ENCODE results near the gene STK32C.

STK32C gene

DNA sequence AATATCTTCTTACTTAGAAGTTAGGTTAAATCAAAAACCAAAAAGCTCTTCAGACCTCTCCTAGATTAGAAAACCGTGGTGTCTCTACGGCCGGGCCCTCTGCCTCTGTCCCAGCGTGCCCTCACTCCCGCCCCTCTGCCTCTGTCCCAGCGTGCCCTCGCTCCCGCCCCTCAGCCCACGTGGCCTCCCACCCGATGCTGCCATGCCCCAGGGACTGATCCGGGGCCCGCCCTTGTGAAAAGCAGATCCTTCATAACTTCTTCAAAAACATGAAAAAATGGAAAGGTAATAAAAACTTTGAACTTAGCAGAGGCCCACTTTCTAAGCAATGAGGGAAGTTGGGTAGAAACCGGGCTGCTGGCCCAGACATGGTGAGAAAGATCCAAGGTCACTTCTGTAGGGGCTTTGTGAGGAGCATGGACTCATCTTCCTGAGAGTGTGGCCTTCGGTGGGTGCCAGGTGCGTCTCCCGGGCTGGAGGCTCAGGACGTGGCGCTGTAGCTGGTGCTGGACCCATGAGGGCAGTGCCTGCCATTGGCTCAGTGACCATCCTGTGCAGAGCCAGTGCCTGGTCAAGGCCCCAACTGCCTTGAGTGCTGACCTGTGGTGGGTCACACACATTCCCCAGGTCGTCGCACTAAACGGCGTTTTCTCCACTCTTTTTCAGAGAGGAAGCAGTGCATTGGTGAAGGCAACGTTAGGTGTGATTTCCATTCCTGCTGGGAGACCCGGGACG, 125.9 kb downstream of the STK32C start:
- DNase-seq (ENCODE audit: low read depth) = no peak

DNA sequence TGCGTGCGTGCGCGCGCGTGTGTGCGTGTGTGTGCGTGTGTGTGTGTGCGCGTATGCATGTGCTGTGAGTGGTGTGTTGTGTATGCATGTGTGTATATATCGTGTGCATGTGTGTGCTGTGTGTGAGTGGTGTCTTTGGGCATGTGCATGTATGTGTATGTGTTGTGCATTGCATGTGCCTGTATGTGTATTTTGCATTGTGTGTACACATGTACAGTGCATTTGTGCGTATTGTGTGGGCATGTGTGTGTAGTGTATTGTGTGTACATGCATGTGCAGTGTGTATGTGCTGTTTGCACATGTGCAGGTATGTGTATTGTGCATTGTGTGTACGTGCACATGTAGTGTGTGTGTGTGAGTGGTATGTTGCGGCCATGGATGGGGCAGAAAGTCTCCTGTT, 127.0 kb downstream of the STK32C start:
- no peak for DNase-seq (ENCODE audit: low read depth)

DNA sequence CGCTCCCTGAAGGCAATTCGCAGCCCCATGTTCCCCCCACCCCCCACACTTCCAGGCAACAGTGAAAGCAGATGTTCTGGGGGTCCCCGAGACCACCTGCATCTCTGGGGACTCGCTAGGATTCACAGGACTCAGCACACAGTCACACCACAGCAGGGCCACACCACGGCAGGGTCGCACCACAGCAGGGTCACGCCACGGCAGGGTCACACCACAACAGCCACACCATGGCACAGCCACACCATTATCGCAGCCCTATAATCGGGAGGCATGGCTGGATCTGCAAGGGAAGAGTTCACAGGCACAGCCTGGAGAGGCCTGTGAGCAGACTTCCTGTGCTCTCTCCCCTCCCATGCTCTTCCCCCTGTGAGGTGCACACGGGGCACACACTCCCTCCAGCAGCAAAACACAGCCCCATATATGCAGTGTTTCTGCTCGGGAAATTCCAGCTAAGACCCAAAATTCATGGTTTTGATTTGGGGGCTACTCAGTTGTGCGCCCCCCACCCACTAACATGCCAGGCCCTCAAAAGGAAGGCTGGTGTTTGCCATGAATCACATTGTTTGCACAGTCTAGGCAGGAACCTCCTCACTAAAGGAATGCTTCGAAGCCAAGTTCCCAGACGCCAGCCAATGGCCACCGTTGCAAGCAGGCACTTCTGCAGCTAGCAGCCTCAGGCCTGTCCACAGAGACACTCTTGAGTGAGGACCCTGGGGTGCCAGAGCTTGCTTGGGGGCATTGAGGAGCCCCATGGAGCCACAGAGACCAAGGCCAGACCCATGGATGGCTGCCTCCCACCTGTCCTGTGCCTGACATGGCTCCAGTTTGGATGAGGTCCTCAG, 128.0 kb downstream of the STK32C start:
- no peak for DNase-seq (ENCODE audit: low read depth)

DNA sequence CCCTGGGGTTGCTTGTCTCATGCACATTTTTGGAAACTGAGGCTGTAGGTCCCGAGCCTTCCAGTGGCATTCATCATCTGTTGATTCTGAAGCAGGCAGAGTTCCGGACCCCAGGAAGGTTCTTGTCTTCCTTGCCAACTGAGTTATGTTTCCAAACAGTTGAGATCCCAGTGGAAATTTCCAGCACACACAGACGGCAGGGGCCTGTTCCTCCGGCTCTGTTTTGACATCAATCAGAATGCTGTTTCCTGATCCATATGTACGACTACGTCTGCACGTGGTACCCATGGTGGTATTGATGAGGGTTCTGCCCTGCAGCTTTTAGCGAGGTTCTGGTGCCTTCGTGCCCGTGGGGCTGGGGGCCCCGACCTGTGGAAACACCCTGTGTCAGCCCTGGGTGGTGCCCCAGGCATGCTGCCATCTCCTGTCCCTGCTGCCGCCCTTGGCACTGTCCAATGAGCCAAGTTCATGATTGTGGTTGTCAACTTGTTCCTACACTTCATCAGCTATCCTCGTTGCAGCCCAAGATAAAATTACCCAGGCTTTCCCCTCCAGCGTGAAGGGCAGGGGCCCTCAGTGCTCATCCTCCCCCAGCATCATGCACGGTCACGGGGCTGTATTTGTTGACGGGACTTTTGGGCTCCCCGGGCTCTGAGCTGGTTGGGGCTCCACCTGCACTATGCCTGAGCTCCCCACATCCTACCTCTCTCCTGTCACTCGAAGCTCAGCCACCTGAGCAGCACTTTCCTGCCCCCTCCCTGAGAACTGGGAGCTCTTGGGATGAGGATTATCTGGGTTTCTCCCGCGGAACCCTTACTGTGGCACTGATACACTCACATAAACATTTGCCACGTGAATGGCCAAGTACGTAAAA, 128.8 kb downstream of the STK32C start:
- no peak for DNase-seq (ENCODE audit: low read depth)

DNA sequence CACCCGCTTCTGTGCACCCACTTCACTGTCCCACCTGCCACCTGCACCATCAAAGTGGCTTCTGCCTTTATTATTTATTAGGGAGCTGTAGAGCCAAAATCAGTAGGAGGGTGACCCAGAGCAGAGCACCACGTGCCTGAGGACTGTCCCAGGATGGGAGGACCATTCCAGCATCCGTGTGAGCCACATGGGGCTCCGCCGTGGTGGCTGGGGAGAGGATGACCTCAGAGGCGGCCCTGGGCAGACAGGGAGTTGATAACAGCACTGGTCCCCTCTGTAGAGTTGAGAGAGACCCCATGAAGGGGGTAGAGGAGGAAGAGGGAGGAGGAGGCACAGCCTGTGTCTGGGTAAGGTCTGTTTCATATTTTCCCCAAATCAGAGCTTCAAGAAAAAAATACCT, 129.7 kb downstream of the STK32C start:
- no peak for DNase-seq (ENCODE audit: low read depth)

DNA sequence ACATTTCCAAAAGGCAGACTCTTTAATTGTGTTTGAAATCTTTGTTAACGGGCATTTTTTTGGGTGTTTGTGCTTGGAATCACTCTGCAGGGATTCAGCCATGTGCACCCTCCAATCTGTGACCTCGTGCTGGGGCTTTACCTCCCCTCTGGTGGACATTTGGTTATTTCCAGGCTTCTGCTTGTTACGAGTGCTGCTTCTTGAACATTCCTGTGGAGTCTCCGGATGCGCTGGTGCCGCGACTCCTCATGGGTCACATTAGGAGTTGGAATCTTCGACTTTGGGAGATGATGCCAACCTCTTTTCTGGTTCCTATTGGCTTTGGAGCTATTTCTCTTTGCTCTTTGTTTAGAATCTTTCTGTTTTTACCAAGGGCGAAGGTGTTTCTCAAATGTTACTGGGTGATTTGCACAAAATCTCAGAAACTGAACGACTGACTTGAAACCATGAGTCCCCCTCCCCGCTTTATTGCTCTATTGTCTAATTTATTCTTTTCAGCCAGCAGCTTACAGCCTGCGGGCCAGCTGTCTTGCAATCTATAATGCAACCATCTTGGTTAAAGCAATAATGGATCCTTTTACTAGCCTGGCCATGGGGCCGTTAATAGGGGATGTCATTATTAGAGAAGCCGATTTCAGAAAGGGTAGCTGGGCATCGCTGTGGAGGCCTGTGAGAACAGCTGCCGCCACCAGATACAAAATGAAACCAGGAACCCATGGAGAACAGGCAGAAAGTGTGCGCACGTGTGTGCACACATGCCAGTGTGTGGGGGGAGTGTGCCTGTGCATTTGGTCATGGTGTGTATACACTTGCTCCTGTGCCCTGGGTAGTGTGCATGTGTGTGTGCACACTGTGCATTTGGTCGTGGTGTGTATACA, 130.9 kb downstream of the STK32C start:
- no peak for DNase-seq (ENCODE audit: low read depth)

DNA sequence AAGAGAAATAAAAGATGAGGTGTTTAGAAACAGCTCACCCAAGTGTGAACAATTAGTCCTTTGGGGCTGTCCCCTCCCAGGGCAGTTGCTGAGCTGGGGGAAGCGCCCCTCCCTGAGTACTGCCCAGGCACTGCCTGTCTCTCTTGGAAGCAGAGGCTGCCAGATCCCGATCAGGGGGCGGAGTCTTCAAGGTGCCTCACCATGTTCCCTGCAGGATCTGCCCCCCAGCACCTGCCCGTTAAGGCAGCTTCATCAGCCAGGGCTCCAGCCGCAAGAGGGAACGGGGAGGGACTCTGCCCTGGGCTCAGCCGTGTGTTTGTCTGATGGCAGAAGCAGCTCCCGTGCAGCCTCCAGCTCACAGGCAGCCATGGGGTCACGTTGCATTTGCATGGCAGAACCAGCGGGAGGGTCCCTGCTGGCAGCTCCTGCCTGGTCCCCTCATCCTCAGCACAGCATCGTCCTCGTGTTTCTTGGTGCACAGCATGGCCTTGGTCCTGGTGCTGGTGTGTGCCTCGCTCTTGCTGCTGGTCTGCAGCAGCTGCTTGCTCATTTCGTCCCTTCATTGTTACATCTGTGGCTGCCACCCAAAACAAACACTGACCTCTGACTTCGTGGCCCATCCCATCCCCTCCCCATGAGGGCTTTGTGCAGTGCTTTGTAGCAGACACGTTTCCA, 131.7 kb downstream of the STK32C start:
- DNase-seq (ENCODE audit: low read depth) = no peak

DNA sequence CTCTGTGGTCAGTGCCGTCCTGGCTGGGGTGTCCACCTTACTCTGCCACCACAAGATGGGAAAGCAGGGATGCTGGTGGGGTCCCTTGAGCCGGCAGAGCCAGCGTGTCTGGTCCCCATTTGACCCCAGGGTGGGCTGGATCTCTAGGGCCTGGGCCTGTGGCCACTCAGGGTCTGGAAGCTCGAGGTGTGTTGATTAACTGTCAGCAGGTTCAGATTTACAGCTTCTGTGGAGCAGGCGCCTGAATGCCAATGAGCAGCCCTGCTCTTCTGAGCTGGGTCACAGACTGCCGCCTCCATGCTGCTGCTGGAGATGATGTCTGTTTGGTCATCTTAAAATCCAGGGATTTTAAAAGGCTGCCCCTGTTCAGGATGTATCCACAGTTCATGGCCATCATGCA, 132.3 kb downstream of the STK32C start:
- DNase-seq (ENCODE audit: low read depth) = no peak

DNA sequence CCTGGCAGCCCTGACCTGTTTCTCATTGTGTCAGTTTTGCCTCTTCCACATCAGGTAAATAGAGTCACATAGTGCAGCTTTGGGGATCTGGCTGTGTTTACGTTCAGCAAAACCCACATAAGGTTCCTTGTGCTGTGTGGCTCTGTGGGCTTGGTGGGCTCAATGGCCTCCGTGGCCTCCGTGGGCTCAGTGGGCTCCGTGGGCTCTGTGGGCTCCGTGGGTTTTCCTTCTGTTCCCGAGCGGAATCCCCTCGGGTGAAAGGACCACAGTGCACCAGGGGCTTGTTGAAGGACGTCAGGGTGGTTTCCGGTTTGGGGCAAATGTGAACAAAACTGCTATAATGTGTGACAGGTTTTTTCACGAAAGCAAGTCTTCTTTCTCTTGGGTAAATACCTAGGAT, 133.5 kb downstream of the STK32C start:
- DNase-seq (ENCODE audit: low read depth) = no peak

DNA sequence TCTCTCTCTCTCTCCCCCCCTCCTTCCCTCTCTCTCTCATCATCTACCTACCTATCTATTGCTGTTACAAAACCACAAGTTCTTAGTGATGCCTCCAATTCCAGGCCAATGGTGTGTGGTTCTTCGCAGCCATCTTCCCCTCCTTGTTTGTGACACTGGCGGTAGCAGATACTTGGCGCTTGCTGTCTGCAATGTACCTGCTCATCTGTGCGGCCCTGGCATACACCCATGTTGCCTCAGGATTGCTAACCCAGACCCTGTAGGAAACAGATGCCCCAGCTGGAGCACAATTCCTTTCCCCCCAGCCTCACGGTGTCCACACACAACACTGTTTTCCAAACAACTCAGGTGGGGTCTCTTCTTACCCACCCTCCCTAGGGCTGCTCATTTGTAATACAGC, 134.6 kb downstream of the STK32C start:
- DNase-seq (ENCODE audit: low read depth) = no peak

DNA sequence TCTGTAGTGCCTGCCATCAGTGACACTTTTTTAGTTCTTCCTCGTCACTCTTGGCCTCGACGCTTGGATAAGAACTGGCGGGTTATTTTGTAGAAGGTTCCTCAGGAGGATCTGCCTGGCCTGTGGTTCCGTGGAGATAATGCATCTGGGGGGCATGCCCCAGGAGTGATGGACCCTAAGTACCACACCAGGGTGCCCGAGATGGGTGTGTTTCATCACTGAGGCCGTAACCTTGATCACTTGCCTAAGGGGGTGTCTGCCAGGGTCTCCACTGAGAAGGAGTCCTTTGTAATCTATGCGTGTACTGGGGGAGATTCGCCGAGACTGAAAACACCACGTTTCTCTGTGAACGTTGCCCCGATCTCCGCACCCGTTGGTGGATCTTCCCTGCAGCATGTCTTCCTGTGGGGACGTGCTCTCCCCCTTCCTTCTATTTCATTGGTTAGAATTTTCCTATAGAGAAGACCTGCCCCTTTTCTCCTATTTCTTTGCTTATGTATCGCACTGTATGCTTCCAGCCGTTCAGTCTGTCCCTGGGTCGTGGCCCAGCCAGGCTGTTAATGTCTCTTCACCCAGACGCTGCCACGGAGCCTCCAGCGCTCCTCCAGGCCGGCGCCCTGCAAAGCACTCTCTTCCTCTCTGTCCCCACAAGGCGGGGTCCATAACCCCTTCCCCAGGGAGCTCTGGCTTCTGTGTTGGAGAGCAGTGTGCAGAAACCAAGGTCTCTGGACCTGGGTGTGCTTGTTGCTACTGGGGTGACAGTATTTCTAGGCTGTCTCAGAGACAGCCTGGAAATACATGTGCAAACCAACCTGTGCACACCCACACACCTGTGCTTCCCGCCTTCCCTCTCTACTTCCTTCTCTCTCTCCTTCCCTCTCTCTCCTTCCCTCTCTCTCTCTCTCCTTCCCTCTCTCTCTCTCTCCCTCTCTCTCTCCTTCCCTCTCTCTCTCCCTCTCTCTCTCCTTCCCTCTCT, 135.4 kb downstream of the STK32C start:
- no peak for DNase-seq (ENCODE audit: low read depth)

DNA sequence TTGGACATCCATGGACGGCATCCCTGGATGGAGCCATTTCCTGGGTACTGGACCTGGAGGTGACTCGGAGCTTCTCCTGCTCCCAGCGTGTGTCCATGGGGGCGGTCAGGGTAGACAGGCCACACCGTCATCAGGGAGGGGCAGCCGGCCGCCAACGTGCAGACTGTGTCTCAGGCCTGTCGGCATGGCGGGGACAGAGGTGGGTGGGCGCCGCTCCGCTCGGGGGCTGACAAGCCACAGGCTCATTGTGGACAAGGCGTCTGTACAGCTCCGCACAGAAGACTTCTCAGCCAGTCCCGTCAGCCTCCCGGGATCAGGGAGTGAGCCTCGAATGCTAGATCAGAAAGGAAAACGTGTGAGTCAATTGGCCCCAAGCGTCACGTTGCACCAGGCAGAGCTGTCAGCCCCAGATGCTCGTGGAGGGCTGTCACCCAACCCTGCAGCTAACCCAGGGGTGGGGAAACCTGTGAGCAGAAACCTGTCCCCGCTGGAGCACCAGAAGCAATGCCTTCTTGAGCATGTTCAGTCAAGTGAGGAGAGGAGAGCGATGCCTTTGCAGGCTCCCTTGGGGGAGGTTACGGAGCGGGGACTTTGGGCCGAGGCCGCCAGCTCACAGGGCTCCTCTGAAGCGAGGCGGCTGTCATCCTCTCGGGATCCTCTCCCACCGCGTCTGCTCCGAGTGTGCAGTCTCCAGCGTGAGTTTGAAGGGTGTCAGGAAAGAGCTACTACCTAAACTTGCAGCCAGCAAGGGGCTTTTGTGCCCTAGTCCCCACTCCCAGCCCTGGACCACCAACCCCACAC, 137.0 kb downstream of the STK32C start:
- no peak for DNase-seq (ENCODE audit: low read depth)

DNA sequence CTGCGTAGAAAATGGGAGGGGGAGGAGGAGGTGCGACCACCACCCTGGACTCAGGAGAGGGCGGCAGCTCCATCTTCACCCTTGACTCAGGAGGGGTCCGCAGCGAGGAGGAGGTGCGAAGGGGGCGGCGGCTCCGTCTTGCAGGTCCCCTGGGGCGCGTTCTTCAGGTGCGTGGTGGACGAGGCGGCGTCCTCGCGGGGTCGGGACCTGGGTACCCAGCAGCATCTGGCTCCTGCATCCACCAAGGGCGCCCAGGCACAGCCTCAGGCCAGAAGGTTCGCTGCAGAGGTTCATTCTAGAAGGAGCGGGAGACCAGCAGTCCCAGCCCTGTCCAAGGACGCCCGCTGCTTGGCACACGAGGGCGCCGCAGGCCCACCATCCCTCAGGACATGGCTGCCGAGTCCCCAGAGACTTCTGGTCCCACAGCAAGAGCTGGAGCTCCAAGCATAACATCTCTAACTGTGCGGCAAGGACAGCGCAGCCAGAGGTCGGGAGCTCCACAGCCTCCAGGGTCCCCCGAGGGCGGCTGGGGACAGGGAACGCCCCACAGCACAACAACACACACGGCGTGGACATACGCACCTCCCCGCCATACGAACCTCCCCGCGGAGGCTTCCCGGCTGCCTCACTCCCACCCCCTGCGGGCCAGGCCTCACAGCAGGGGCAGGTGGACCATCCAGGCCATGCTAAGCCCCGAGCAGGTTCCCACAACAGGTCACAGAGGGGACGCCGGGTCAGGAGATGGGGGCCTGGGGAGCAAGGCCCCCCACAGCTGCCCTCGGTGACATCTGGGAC, 137.8 kb downstream of the STK32C start:
- no peak for DNase-seq (ENCODE audit: low read depth)

DNA sequence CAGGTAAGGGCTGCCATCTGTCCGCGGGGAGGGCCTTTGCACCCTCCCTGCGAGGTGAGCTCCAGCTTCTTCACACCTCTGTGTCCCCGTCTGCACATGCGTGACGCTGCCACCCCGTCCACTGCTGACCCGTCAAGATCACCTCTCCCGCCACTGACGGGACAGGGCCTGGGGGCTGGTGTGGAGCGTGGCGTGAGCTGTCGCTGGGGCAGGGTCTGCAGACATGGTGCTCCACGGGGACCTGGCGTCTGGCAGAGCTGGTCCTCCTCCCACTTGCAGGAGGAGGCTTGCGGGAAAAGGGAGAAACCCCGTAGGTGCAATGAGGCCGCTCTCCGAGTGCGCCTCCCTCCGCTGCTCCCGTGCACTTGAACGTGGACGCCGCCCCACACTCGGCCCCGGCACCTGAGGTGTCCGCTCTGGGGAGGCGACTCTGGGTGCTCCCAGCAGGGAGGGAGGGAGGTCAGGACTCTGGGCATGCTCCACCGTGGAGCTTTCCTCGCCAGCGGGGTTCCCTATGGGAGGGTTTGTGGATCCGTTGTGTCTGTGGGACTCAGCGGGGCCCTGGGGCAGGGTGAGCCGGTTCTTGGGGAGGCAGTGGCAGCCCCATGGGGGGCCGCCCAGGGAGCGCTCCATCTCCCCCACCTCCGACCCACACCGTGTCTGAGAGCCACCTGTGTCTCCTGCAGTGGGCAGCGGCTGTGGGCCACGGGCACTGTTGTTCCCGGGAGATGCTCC, 138.6 kb downstream of the STK32C start:
- no peak for DNase-seq (ENCODE audit: low read depth)

DNA sequence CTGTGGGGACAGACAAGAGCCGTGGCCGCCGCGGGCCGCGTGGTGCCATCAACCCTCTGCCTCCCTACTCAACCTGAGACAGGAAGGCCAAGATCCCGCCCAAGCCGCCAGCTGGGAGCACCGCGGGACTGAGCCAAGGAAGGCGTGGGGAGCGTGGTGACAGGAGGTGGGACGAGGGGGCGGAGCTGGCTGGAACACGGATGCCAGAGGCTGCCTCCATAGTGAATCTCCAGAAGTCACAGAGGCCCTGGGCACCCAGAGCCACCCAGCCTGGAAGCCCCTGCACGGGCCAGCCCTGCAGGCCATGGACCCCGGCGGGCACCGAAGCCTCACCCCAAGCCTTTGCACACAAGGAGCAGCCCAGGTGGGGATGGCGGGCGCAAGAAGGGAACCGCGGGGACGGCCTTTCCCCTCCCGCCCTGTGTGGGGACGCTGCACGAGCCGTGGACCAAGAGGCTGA, 139.1 kb downstream of the STK32C start:
- DNase-seq (ENCODE audit: low read depth) = no peak

DNA sequence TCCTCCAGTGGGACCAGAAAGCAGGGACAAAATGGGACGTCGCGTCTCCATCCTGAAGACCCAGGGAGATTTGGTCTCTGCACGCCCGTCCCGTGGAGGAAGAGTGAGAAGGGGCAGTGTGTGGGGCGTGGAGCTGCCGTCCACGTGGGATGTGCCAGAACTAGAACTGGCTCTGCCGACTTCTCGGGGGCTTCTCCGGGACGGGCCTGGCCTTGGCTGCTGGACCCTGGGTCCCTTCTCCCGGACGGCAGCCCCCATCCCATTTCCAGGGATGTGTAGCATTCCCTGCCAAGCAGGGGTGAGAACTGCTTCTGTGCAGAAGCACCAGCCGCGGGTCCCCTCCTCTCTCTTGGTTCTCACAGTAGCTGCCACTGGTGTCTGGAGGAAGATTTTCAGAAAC, 139.8 kb downstream of the STK32C start:
- no peak for DNase-seq (ENCODE audit: low read depth)

DNA sequence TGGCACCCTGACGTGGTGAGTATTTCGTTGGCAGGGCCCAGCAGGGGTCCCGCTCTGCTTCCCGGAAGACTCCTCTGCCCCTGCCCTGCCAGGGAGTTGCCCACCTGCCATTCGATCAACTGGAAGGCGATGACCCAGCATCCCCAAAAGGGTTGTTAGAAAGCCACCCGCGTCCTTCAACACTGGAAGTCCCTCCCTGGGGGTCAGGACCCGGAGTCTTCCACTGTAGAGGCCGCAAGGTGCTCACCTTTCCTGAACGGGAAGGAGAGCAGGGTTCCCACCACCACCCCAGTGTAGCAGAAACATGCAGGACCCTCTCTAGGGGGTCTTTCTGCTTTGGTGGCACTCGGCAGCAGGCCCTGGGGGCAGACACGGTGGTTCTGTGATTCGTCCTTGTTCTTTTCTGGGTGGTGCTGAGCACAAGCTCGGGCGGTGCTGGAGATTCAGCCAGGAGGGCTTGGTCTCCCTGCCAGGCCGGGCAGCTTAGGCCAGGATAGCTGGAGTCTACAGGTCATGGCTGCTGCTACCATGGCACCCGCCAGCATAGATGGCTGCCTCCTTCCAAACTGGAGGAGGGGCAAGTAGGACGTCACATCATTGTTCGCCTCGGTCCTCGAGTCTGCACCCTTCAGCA, 140.6 kb downstream of the STK32C start:
- DNase-seq (ENCODE audit: low read depth) = no peak
